Breast epithelium (tissue), 4 donors: ENCODE results near the gene CRTC3. TPM values are rescaled to one million over a fixed set of nuclear protein-coding genes. Genes with fewer than 3 reads are reported as not detected.

Experiments used
- DNase-seq, 2 donors: peaks; one replicate each; pipeline ENCODE4 v3.0.0-alpha.2; 2019; ENCODE audit warnings: low spot score in 2 of 2
- H3K27ac ChIP-seq, 2 donors: fragments of 200-600 bp; sonication (generic) in 1 of 2; one replicate each; pipeline ENCODE4 v1.5.1; 2016 to 2019; ENCODE audit warnings: mild to moderate bottlenecking in 1 of 2
- H3K27me3 ChIP-seq, 2 donors: fragments of 200-600 bp; sonication (generic) in 1 of 2; one replicate each; pipeline versions ENCODE4 v1.5.1 to v1.6.0; 2017 to 2019; ENCODE audit warnings: control low read depth in 1 of 2, mild to moderate bottlenecking in 1 of 2
- H3K36me3 ChIP-seq: fragments of 200-600 bp; one replicate; pipeline ENCODE4 v1.5.1; 2019
- H3K4me1 ChIP-seq, 2 donors: fragments of 200-600 bp; sonication (generic); one replicate each; pipeline ENCODE4 v1.5.1; 2016 to 2019; ENCODE audit warnings: control low read depth in 1 of 2
- H3K4me3 ChIP-seq, 3 donors: fragments of 200-600 bp; sonication (generic); 1 replicate in 2 of 3; 2 replicates in 1 of 3; pipeline ENCODE4 v1.5.1; 2016 to 2019; ENCODE audit warnings: mild to moderate bottlenecking in 3 of 3, moderate library complexity in 2 of 3
- H3K9me3 ChIP-seq, 2 donors: fragments of 200-600 bp; sonication (generic) in 1 of 2; one replicate each; pipeline ENCODE4 v1.5.1; 2016 to 2019; ENCODE audit warnings: control low read depth in 1 of 2
- CTCF ChIP-seq, 3 donors: fragments of 450-650 bp; IDR thresholded peaks; one replicate each; pipeline ENCODE4 v1.5.1; 2016 to 2017; ENCODE audit warnings: antibody characterized with exemption in 3 of 3, mild to moderate bottlenecking in 3 of 3, moderate library complexity in 3 of 3
- POLR2A ChIP-seq: fragments of 450-650 bp; IDR thresholded peaks from one replicate; pipeline ENCODE4 v1.6.1; 2016; ENCODE audit warnings: antibody characterized with exemption, mild to moderate bottlenecking, moderate library complexity
- POLR2AphosphoS5 ChIP-seq, 3 donors: sonication (generic); formaldehyde crosslinking; IDR thresholded peaks; one replicate each; pipeline ENCODE4 v1.6.1; 2017; ENCODE audit warnings: antibody characterized with exemption in 3 of 3
- intact Hi-C: fragments of 100-400 bp; cut with DNase I; formaldehyde crosslinking; loops from one replicate; pipeline ENCODE4 v1.15.1; 2023; ENCODE audit warnings: low total_unique reads
- total RNA-seq, 3 donors: library from RNA; depleted of rRNA; stranded (reverse); fragments of >200 nt; gene quantifications; one replicate each; pipeline ENCODE4 v1.1.0, GENCODE V29; 2016

Gene CRTC3
- total RNA-seq, 3 donors from 2014 or later = 29.4 to 40.6 (median 36.2) TPM

GRCh38 chr15:90552162-90552928 is 22.6 kb downstream of the CRTC3 start:
- Histone ChIP-seq H3K4me3 (no peak overlapping the region), H3K27ac (peak overlapping the region; percentile 67 to 70), H3K9me3 (no peaks in the 10 kb centered on the region), H3K27me3 (no peaks in the 10 kb centered on the region), H3K36me3 (no peaks in the 10 kb centered on the region), H3K4me1 (no peaks in the 10 kb centered on the region)
- TF ChIP-seq POLR2AphosphoS5 (IDR thresholded peaks at IDR 0.05) (no peak), POLR2A (no peak), CTCF (IDR thresholded peaks at IDR 0.05) (no peak)
- intact Hi-C loops = no loop called here
- DNase-seq = no peak

- Histone ChIP-seq H3K4me1 (no peaks in the 10 kb centered on the region), H3K4me3 (no peak overlapping the region), H3K9me3 (no peaks in the 10 kb centered on the region), H3K36me3 (no peaks in the 10 kb centered on the region), H3K27ac (peak overlapping the region; percentile 67 to 70), H3K27me3 (no peaks in the 10 kb centered on the region)
- intact Hi-C loops = no loop called here
- TF ChIP-seq POLR2AphosphoS5 (IDR thresholded peaks at IDR 0.05) (no peak), POLR2A (no peak), CTCF (IDR thresholded peaks at IDR 0.05) (no peak)
- DNase-seq = no peak
These were observed 23.1 kb downstream of the CRTC3 start for GRCh38 chr15:90552929-90553211.

DNA sequence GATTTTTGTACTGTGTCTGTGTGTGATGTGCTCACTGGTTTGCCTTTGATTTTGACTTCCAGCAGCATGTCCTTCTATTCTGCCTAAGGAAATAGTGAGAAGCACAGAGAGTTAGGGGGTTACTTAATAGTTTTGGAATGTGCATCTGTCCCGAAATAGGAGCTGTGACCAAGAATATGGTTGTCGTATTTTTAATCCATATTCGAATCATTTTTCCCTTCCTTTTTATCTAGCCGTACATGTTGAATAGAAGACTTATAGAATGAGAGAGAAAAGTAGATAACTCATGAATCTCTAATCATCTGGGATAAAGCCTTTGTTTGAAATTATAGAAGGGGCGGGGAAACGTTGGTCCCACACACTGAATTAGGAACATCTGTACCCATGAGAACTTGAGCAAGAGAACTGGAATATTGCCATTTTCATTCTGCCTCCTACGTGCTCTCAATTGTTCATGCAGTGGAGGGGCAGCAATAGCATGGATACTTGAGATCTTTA is 23.6 kb downstream of the CRTC3 start:
- Histone ChIP-seq H3K27ac (peak overlapping the region; percentile 39 to 67), H3K4me1 (peaks cover 0 to 1% of the 10 kb centered on the region in 2 donors), H3K27me3 (no peaks in the 10 kb centered on the region), H3K4me3 (peak overlapping the region in 2 of 3 donors; percentile 6 to 21), H3K36me3 (no peaks in the 10 kb centered on the region), H3K9me3 (no peaks in the 10 kb centered on the region)
- no peak for DNase-seq
- intact Hi-C loops = no loop called here
- TF ChIP-seq CTCF (IDR thresholded peaks at IDR 0.05) (no peak), POLR2A (no peak), POLR2AphosphoS5 (IDR thresholded peaks at IDR 0.05) (peak in 2 of 3 donors; percentile 41 to 47)

- Histone ChIP-seq H3K27me3 (no peaks in the 10 kb centered on the region), H3K36me3 (no peaks in the 10 kb centered on the region), H3K4me1 (peaks cover 7 to 18% of the 10 kb centered on the region in 2 donors), H3K27ac (peak overlapping the region; percentile 74 to 89), H3K4me3 (no peak overlapping the region), H3K9me3 (no peaks in the 10 kb centered on the region)
- intact Hi-C loops = no loop called here
- TF ChIP-seq POLR2AphosphoS5 (IDR thresholded peaks at IDR 0.05) (peak in 1 of 3 donors; percentile 12), CTCF (IDR thresholded peaks at IDR 0.05) (no peak), POLR2A (no peak)
- peak; percentile 51 to 56 for DNase-seq
These were observed 27.7 kb downstream of the CRTC3 start for GRCh38 chr15:90557186-90558084.

GRCh38 chr15:90558171-90558573 is 28.4 kb downstream of the CRTC3 start:
- Histone ChIP-seq H3K4me3 (no peak overlapping the region), H3K27ac (peak overlapping the region; percentile 74 to 89), H3K36me3 (no peaks in the 10 kb centered on the region), H3K27me3 (no peaks in the 10 kb centered on the region), H3K4me1 (peaks cover 7 to 18% of the 10 kb centered on the region in 2 donors), H3K9me3 (no peaks in the 10 kb centered on the region)
- DNase-seq = no peak
- intact Hi-C loops = no loop called here
- no peak for TF ChIP-seq POLR2A
- TF ChIP-seq CTCF (IDR thresholded peaks at IDR 0.05) = no peak
- TF ChIP-seq POLR2AphosphoS5 (IDR thresholded peaks at IDR 0.05) = no peak
